PC-3 (cell line): ENCODE results near the gene CIC.

ENCODE experiments used
- CTCF ChIP-seq: fragments of 300-600 bp; sonication (generic); conservative IDR thresholded peaks from 2 replicates; pipeline ENCODE4 v1.5.1; 2017; ENCODE audit warnings: antibody characterized with exemption, low read depth, mild to moderate bottlenecking, low read length
- EZH2 ChIP-seq: fragments of 300-600 bp; sonication (generic); IDR thresholded peaks from one replicate; pipeline ENCODE4 v1.6.1; 2017; ENCODE audit warnings: antibody characterized with exemption, mild to moderate bottlenecking, low read length; ENCODE audit not compliant: unreplicated experiment
- EZH2phosphoT487 ChIP-seq: fragments of 300-600 bp; sonication (generic); IDR thresholded peaks from 2 replicates; pipeline ENCODE4 v1.6.1; 2018; ENCODE audit warnings: mild to moderate bottlenecking, antibody characterized with exemption, low read length, borderline replicate concordance

DNA sequence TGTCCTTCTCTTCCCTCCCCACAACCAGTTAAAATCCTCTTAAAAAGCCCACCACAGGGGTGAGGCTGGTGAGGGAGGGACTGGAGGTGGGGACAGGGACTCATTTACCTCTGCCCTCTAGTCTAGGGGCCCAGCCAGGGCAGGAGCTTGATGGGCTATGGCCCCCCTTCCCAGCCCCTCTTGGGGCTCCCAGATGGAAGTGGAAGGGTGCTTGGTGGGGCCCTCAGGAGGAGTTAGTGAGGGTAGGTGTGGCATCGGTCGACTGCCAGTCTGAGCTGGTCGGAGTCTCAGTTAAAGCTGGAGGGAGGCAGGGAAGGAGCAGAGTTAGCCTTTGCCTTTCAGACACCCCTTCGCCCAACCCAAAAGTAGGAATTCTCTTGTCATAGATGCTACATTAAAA lies 38.5 kb upstream of the CIC start:
- TF ChIP-seq CTCF: no peak
- TF ChIP-seq EZH2: no peak
- no peak for TF ChIP-seq EZH2phosphoT487
